Spleen (tissue), 7 donors: ENCODE measurements around the gene PEA15.

Experiments
- POLR2A ChIP-seq, 3 donors: fragments of 450-650 bp; IDR thresholded peaks; one replicate each; pipeline ENCODE4 v1.5.1; 2017; ENCODE audit warnings: antibody characterized with exemption in 3 of 3, mild to moderate bottlenecking in 1 of 3
- POLR2AphosphoS5 ChIP-seq, 3 donors: sonication (generic); formaldehyde crosslinking; IDR thresholded peaks; one replicate each; pipeline ENCODE4 v1.5.1; 2017; ENCODE audit warnings: antibody characterized with exemption in 3 of 3
- TF ChIP-seq, protein P1 (sequence below), 11 experiments: fragments of 200-600 bp in 7 of 11; fragments of 450-650 bp in 4 of 11; sonication (generic) in 4 of 11; IDR thresholded peaks in 8 of 11; conservative IDR thresholded peaks in 3 of 11; 1 replicate in 7 of 11; 2 replicates in 4 of 11; pipeline versions ENCODE4 v1.4.0 to v1.8.0; 2016 to 2021; ENCODE audit warnings: antibody characterized with exemption in 11 of 11, inconsistent platforms in 4 of 11, mild to moderate bottlenecking in 1 of 11
- donor health status: DM: no; HTN: no; CAD: no; lungs with moderate emphysema.
- donor health status: DM: no; HTN: no; CAD: no.
- donor health status: DM: no; HTN: no; CAD: no.

DNA sequence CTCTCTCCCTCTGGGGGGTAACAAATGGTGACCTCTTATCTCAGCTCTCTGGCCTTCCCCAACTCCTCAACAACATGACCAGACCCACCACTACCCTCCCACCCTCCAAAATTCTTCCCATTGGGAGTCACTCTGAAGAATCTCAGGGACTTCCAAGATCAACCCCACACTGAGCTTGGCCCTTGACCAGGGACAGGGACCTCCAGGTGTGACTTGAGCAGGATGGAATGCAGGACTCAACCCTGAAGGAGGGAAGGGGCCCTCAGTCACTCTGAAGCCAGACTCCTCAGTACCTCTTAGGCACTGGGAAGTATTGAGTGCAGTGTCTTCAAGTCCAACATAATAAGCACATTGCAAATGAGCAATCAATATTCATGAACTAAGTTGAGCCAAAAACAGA is 12.9 kb upstream of the PEA15 start:
- TF ChIP-seq POLR2A (IDR thresholded peaks at IDR 0.05) (no peak), POLR2AphosphoS5 (IDR thresholded peaks at IDR 0.05) (no peak)
- TF ChIP-seq, protein P1, sequence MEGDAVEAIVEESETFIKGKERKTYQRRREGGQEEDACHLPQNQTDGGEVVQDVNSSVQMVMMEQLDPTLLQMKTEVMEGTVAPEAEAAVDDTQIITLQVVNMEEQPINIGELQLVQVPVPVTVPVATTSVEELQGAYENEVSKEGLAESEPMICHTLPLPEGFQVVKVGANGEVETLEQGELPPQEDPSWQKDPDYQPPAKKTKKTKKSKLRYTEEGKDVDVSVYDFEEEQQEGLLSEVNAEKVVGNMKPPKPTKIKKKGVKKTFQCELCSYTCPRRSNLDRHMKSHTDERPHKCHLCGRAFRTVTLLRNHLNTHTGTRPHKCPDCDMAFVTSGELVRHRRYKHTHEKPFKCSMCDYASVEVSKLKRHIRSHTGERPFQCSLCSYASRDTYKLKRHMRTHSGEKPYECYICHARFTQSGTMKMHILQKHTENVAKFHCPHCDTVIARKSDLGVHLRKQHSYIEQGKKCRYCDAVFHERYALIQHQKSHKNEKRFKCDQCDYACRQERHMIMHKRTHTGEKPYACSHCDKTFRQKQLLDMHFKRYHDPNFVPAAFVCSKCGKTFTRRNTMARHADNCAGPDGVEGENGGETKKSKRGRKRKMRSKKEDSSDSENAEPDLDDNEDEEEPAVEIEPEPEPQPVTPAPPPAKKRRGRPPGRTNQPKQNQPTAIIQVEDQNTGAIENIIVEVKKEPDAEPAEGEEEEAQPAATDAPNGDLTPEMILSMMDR (IDR thresholded peaks at IDR 0.05 in 8 of 11, conservative IDR thresholded peaks at IDR 0.05 in 3 of 11) = no peak
